ENCODE results near the gene CFAP157. TPM values are rescaled to one million over a fixed set of nuclear protein-coding genes. Genes with fewer than 3 reads are reported as not detected.

Gene CFAP157
- total and polyA plus RNA-seq, 2 donors (not counting 3 experiments of a cell fraction or from before 2014, with no cell fraction given), result 0.03 TPM; not detected in 1

DNA sequence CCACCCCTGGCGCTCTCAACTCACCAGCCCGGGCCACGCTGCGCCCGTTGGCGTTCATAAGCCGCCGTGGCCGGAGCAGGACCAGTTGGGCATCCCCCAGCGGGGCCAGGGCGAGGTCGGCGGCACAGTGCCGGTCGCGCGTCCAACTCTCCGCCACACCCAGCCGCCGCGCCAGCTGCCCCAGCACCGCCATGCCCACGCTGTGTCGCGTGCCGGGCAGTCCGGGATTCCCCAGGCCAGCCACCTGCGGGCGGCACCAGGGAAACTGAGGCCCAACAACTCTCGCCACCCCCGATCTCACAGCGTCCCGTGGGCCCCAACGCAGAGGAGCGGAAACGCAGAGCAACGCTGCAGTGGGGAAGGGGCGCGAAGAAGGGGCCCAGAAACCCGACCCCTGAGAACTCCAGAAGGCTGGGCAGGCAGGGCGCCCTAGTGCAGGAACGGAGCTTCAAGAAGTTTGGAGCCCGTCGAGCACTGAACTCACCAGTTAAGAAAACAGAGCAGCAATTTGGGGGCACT is 8.2 kb downstream of the CFAP157 start:
- intact Hi-C loops (cut with micrococcal nuclease), result loop anchor here (1.0 to 5.0 kb wide), 3 partner anchors 103 to 488 kb away; partner anchors contain the start of gene STXBP1
- no peaks in the 10 kb centered on the region for H3K9me1 ChIP-seq (replicated peaks; ENCODE audit: control insufficient read depth, extremely low read depth, insufficient read depth, low read length)
- no peaks in the 10 kb centered on the region for H4K20me1 ChIP-seq (replicated peaks; ENCODE audit: control insufficient read depth, extremely low read depth, insufficient read depth, low read length)
- peak overlapping the region; percentile 88 for H3K4me2 ChIP-seq (ENCODE audit: insufficient read depth, low read length)
- dilution Hi-C loops (cut with MboI; ENCODE audit: extremely low pct_ligation_motif_present, low sequenced_read_pairs), result no loop called here
- H3K4me1 ChIP-seq (ENCODE audit: control insufficient read depth, extremely low read depth, insufficient read depth, low read length), result peaks cover 5% of the 10 kb centered on the region
- TF ChIP-seq POLR2A (IDR thresholded peaks at IDR 0.05; ENCODE audit: low read depth, low read length) (no peak), POLR2AphosphoS5 (IDR thresholded peaks at IDR 0.05; ENCODE audit: insufficient read depth, low read depth, low read length) (no peak), GATA2 (IDR thresholded peaks at IDR 0.05; ENCODE audit: insufficient read depth, insufficient read length, low read depth, low read length) (no peak), MYC (IDR thresholded peaks at IDR 0.05; ENCODE audit: low read depth, low read length) (no peak), MAX (IDR thresholded peaks at IDR 0.05; ENCODE audit: insufficient read depth, insufficient read length) (no peak), EZH2 (IDR thresholded peaks at IDR 0.05; ENCODE audit: borderline replicate concordance, low read depth, low read length, severe bottlenecking) (no peak), FOS (IDR thresholded peaks at IDR 0.05; ENCODE audit: borderline replicate concordance, insufficient read depth, low read length) (no peak), JUN (IDR thresholded peaks at IDR 0.05; ENCODE audit: borderline replicate concordance, insufficient read depth, insufficient read length, low read depth) (no peak)
- TF ChIP-seq, protein P1, sequence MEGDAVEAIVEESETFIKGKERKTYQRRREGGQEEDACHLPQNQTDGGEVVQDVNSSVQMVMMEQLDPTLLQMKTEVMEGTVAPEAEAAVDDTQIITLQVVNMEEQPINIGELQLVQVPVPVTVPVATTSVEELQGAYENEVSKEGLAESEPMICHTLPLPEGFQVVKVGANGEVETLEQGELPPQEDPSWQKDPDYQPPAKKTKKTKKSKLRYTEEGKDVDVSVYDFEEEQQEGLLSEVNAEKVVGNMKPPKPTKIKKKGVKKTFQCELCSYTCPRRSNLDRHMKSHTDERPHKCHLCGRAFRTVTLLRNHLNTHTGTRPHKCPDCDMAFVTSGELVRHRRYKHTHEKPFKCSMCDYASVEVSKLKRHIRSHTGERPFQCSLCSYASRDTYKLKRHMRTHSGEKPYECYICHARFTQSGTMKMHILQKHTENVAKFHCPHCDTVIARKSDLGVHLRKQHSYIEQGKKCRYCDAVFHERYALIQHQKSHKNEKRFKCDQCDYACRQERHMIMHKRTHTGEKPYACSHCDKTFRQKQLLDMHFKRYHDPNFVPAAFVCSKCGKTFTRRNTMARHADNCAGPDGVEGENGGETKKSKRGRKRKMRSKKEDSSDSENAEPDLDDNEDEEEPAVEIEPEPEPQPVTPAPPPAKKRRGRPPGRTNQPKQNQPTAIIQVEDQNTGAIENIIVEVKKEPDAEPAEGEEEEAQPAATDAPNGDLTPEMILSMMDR (IDR thresholded peaks at IDR 0.05; ENCODE audit: extremely low read depth in 1 of 2, insufficient read depth in 1 of 2, low read depth in 1 of 2, low read length in 2 of 2), result no peak
- peak overlapping the region; percentile 67 to 88 (median 85) for H3K4me3 ChIP-seq (replicated peaks in 1 of 3; ENCODE audit: insufficient read depth in 1 of 3, low read depth in 1 of 3, low read length in 3 of 3)
- no peaks in the 10 kb centered on the region for H3K27me3 ChIP-seq (ENCODE audit: control insufficient read depth in 2 of 2, insufficient read depth in 2 of 2, low read length in 2 of 2)
- TSS peak; percentile 46 for BruUV-seq (replicated peaks)
- H3K9me3 ChIP-seq (replicated peaks; ENCODE audit: control insufficient read depth, insufficient read depth, low read length), result no peaks in the 10 kb centered on the region
- no peaks in the 10 kb centered on the region for H3K36me3 ChIP-seq (ENCODE audit: control insufficient read depth in 2 of 2, extremely low read depth in 1 of 2, insufficient read depth in 2 of 2, low read length in 2 of 2)
- peak overlapping the region; percentile 74 for H3K9ac ChIP-seq (replicated peaks; ENCODE audit: extremely low read depth, insufficient read depth, low read length)
- peak overlapping the region; percentile 36 for H3K27ac ChIP-seq (ENCODE audit: insufficient read depth, low read depth, low read length)
- peaks cover 5% of the 10 kb centered on the region for H3K79me2 ChIP-seq (ENCODE audit: control insufficient read depth, insufficient read depth, low read length)
- ChIA-PET CTCF (interaction anchor here (1.0 to 2.5 kb wide), 6 partner anchors 10 to 155 kb away, joined by 3 to 30 read pairs (median 5); partner anchors contain the start of gene TOR2A), POLR2A (interaction anchor here (0.9 kb wide), 1 partner anchor 20 kb away, joined by 3 read pairs; the partner anchor contains the start of gene TOR2A)
- H2AFZ ChIP-seq (ENCODE audit: low read depth, low read length), result peak overlapping the region; percentile 80
- no peak for DNase-seq (ENCODE audit: low read depth, low spot score)
- no peak for FAIRE-seq

Measured in endothelial cell of umbilical vein (primary cell).